LNCAP (cell line): ENCODE data around the gene SLFN12L.

Experiments used
- CTCF ChIP-seq: fragments of 450-650 bp; IDR thresholded peaks from 2 replicates; pipeline ENCODE4 v1.5.1; 2017; ENCODE audit warnings: mild to moderate bottlenecking

SLFN12L gene

DNA sequence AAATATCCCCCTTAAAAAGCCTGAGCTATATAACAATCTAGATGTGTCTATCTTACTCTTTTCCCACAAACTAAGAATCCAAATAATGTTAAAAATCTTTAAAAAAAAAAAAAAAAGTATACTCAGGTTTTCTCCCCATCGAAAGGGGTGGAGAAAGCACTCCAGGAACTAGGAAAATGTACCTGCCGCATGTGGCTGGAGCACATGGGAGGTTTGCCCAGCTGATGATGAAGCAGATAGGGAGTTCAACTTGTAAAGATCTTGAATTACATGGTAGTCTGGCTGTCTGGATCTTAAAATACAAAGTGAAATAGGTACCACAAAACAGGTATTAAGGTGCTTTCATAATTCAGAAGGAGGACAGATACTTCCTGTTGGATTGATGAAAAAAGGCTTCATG is 31.9 kb upstream of the SLFN12L start:
- TF ChIP-seq CTCF: no peak

GRCh38 chr17:35568561-35568960 is 31.1 kb upstream of the SLFN12L start:
- TF ChIP-seq CTCF: no peak

DNA sequence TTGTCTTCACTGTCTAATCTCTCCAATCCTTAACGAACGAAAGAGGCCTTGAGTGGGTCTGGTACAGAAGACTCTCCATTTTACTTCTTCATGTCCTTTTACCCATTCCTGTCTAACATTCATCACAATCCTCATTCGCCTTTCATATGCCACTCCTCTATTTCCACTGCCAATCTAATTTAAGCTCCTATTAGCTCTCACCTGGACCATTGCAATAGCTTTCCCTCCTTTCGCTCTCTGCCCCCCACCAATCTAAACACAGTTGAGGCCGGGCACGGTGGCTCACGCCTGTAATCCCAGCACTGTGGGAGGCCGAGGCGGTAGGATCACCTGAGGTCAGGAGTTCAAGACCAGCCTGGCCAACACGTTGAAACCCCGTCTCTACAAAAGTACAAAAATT is 29.5 kb upstream of the SLFN12L start:
- no peak for TF ChIP-seq CTCF

DNA sequence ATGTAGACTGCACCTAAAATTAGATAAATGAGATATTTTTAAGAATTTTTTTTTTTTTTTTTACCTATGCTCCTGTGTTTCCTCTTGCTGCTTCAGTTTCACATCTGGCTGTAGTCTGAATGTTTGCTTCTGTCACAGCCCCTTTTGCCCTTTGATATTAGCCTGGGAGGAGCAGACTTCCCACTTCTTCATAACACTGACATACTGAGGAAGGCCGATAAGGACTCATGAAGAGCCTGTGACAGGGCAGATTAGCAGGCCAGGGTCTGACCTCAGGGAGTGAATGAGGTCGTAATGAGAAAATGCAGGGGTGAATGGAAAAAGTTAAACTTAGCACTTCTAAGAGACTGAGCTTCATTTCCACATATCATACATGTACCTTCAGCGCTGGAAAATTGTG is 23.2 kb upstream of the SLFN12L start, which contains the start of gene SLFN14:
Gene SLFN14 (minus strand): TSS at position 117 of the 400 bp plus-strand sequence. CDS start 2,757 bp downstream, outside the sequence.
- no peak for TF ChIP-seq CTCF

- no peak for TF ChIP-seq CTCF
Measured at GRCh38 chr17:35559495-35560210, 22.2 kb upstream of the SLFN12L start.

DNA sequence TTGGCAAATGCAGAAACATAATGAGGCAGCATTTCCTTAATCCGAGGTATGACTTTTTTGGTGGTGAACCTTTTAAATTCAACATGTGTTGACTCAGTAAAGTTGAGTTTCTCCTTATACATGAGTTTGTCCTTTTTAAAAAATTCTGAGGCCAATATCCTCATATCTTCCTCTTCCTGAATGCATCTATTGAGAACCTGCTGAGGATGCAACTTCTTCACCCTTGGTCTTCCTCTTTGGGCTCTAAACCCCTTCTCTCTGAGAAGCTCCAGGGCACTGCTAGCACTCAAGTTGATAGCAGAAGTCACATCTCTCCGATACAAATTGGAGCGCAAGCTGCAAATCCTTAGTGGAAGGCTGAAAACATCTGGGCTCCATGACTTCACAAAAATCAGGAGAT is 19.9 kb upstream of the SLFN12L start:
- no peak for TF ChIP-seq CTCF

DNA sequence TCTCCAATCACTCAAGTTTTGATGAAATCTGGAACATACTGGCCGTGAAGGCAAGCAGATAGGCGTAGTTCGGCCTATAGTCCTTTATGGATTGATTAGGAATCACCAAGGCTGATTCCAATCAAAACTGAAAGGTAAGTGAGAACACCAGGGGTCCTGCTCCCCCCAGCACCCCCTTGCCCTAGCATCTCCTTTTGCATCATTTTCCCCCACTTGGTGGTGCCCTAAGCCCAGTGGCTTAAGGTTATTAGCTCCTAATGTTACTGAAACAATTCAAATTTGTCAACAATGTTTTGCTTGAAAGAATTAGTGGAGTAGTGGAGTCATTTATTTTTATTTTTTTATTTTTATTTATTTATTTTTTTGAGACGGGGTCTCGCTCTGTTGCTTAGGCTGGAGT is 18.2 kb upstream of the SLFN12L start:
- TF ChIP-seq CTCF: no peak

GRCh38 chr17:35554668-35555067 is 17.2 kb upstream of the SLFN12L start:
- TF ChIP-seq CTCF: no peak
